Right forelimb (tissue), 1 donor: ENCODE results near the gene PDE4DIP.
"Not testable (repeated sequence)": the region's sequence is repeated elsewhere in the genome, so short reads cannot be mapped to it uniquely, and the experiment has no call there.

Source experiments
- DNase-seq: peaks from one replicate; pipeline ENCODE4 v3.0.0-alpha.2; 2018

Gene PDE4DIP

GRCh38 chr1:148989378-148989777, 145.2 kb downstream of the PDE4DIP start:
- DNase-seq, result not testable (repeated sequence)

GRCh38 chr1:148990233-148990788, 146.1 kb downstream of the PDE4DIP start:
- not testable (repeated sequence) for DNase-seq

- DNase-seq, result not testable (repeated sequence)
Observed at GRCh38 chr1:148991818-148992217, 147.6 kb downstream of the PDE4DIP start.

- DNase-seq, result not testable (repeated sequence)
Observed at GRCh38 chr1:148992364-148992763, 148.1 kb downstream of the PDE4DIP start.

GRCh38 chr1:148996449-148997224, 152.4 kb downstream of the PDE4DIP start:
- DNase-seq, result not testable (repeated sequence)

GRCh38 chr1:148997405-148997804, 153.2 kb downstream of the PDE4DIP start:
- not testable (repeated sequence) for DNase-seq

- DNase-seq, result not testable (repeated sequence)
Observed at GRCh38 chr1:149002664-149003063, 158.4 kb downstream of the PDE4DIP start.

GRCh38 chr1:149008326-149008725, 164.1 kb downstream of the PDE4DIP start:
- DNase-seq, result not testable (repeated sequence)

GRCh38 chr1:149008769-149009168, 164.5 kb downstream of the PDE4DIP start:
- DNase-seq, result not testable (repeated sequence)

- not testable (repeated sequence) for DNase-seq
Observed at GRCh38 chr1:149009761-149010160, 165.5 kb downstream of the PDE4DIP start.

GRCh38 chr1:149012599-149012998, 168.4 kb downstream of the PDE4DIP start:
- DNase-seq, result not testable (repeated sequence)

GRCh38 chr1:149013513-149013912, 169.3 kb downstream of the PDE4DIP start:
- DNase-seq, result not testable (repeated sequence)

- not testable (repeated sequence) for DNase-seq
Observed at GRCh38 chr1:149015522-149015921, 171.3 kb downstream of the PDE4DIP start.

GRCh38 chr1:149016626-149017025, 172.4 kb downstream of the PDE4DIP start:
- DNase-seq, result not testable (repeated sequence)

GRCh38 chr1:149018577-149018976, 174.3 kb downstream of the PDE4DIP start:
- DNase-seq, result not testable (repeated sequence)

GRCh38 chr1:149024327-149024726, 180.1 kb downstream of the PDE4DIP start:
- not testable (repeated sequence) for DNase-seq

- not testable (repeated sequence) for DNase-seq
Observed at GRCh38 chr1:149033916-149034315, 189.7 kb downstream of the PDE4DIP start.

- not testable (repeated sequence) for DNase-seq
Observed at GRCh38 chr1:149043056-149043455, 198.8 kb downstream of the PDE4DIP start.

GRCh38 chr1:149064611-149065010, 220.4 kb downstream of the PDE4DIP start:
- DNase-seq, result not testable (repeated sequence)

GRCh38 chr1:149075505-149076127, 231.4 kb downstream of the PDE4DIP start:
- not testable (repeated sequence) for DNase-seq
